ENCODE results near the gene ARF3.
A peak's percentile ranks its signal among the peaks of the same experiment; 100 is the strongest.

ARF3 gene

DNA sequence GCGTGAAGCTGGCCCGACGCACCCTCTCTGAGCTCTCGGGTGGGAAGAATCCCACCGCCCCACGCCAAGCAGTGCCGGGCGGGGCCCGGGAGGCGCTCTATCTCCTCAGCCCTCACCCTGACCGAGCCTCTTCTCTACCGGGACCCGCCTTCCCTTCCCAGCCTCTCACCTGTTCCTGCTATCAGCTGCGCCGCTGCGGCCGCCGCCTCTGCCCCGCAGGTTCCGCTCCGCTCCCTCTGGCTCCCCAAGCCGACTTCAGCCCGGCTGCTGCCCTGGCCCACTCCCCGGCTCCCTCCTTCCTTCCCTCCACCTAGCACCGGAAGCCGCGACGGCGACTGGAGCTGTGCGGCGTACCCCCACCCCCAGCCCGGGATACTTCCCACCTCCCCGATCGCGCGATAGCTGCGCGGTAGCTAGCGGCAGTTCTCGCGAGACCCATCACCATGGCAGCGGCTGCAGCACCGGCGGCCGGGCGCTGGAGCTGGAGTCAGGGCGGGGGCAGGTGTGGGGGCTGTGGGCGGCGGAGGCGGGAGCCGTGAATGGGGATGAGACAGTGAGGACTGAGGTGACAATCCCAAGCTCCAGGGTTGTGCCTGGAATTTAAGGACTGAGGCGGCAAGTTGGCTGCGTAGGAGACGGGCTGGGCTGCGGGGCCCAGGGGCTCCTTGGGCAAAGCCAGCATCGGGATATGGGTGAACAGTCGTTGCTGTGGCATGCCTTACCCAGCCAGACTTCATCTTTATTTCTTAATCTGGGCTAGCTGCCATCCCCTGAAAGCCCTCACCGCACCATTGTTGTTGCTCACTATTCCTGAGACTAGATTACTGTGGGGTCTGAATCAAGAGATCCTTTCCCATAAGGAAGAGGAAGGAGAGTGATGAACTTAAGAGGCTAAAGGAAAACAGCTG lies at the start of gene ARF3:
Gene ARF3, minus strand, starts transcription at position 347 of the 908 bp plus-strand sequence. CDS start 16,392 bp downstream, outside the sequence.
- no peaks in the 10 kb centered on the region for H3K9me3 Mint-ChIP-seq
- peaks cover 15 to 41% of the 10 kb centered on the region in 2 donors for H3K36me3 Mint-ChIP-seq
- H3K27ac Mint-ChIP-seq: peak within 1 kb of the TSS; percentile 97
- peaks cover 37 to 47% of the 10 kb centered on the region in 2 donors for H3K4me1 Mint-ChIP-seq
- peak; percentile 91 to 94 for ATAC-seq (replicated peaks)
- H3K27me3 Mint-ChIP-seq: peaks cover 8 to 16% of the 10 kb centered on the region in 2 donors
- DNase-seq: peak; percentile 86
- H3K4me3 Mint-ChIP-seq: peak within 1 kb of the TSS; percentile 94 to 96

- Mint-ChIP-seq H3K27ac (no peak overlapping the region), H3K27me3 (peaks cover 12 to 25% of the 10 kb centered on the region in 2 donors), H3K9me3 (no peaks in the 10 kb centered on the region), H3K36me3 (peaks cover 41 to 50% of the 10 kb centered on the region in 2 donors), H3K4me1 (peaks cover 27 to 49% of the 10 kb centered on the region in 2 donors), H3K4me3 (peak overlapping the region in 1 of 2 donors; percentile 77)
- DNase-seq: no peak
- no peak for ATAC-seq (replicated peaks)
Observed at GRCh38 chr12:49000346-49000745, 43.1 kb upstream of the ARF3 start.

- Mint-ChIP-seq H3K9me3 (no peaks in the 10 kb centered on the region), H3K4me1 (peaks cover 32 to 54% of the 10 kb centered on the region in 2 donors), H3K36me3 (peaks cover 35 to 42% of the 10 kb centered on the region in 2 donors), H3K27ac (peak within 1 kb of the TSS; percentile 86), H3K4me3 (peak within 1 kb of the TSS; percentile 77), H3K27me3 (peaks cover 19 to 33% of the 10 kb centered on the region in 2 donors)
- DNase-seq: peak; percentile 50
- peak; percentile 62 to 63 for ATAC-seq (replicated peaks)
Observed at GRCh38 chr12:48999371-49000131, 42.3 kb upstream of the ARF3 start, which contains the start of gene DDN. Gene DDN (minus strand): TSS chr12:48999375. CDS start chr12:48999287, 88 bp downstream.

- peak overlapping the region; percentile 57 for H3K27ac Mint-ChIP-seq
- no peaks in the 10 kb centered on the region for H3K9me3 Mint-ChIP-seq
- H3K4me3 Mint-ChIP-seq: peak overlapping the region; percentile 77
- peak; percentile 16 for DNase-seq
- peaks cover 25 to 40% of the 10 kb centered on the region in 2 donors for H3K27me3 Mint-ChIP-seq
- peaks cover 34 to 54% of the 10 kb centered on the region in 2 donors for H3K4me1 Mint-ChIP-seq
- peak in 1 of 2 donors; percentile 23 for ATAC-seq (replicated peaks)
- H3K36me3 Mint-ChIP-seq: peaks cover 28 to 34% of the 10 kb centered on the region in 2 donors
Observed at GRCh38 chr12:48998497-48999353, 41.4 kb upstream of the ARF3 start.

DNA sequence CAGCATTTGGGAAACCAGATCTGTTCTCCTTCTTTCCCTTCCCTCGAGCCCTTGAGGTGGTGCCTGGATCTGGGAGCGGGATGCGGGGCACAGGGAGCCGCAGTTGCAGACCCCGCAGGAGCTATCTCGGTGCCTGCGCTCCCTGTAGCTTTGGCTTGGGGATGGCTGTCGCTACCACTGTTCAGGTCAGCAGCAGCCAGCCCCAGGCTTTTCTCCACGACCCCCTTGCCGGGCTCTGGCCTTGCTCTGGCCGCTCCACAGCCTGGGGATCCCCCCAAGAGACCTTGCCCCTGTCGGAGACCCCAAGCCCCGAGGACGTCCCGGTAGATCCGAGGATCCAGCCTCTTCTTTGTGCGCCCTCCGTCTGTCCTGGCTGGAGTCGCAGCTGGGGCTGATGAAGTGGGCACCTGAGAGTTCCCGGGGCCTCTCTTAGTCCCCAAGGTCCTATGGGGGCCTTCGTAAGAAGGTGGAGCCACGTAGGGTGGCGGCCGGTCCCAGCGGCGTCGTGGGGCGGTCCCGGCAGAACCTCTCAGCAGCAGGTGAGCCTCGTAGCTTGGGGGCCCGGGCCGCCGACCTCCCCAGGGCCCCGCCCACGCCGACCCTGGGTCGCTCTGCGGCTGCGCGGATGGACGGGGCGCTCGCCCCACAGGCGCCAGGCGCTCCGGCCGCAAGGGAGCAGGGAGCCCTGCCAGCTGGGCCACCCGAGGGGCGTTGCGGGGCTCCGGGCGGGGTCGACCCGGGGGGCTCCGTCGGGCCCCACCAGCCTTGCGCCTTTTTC lies 40.6 kb upstream of the ARF3 start:
- H3K9me3 Mint-ChIP-seq: no peaks in the 10 kb centered on the region
- peaks cover 20 to 26% of the 10 kb centered on the region in 2 donors for H3K36me3 Mint-ChIP-seq
- H3K27me3 Mint-ChIP-seq: peaks cover 30 to 44% of the 10 kb centered on the region in 2 donors
- ATAC-seq (replicated peaks) (peak; percentile 44 to 51), DNase-seq (peak; percentile 55)
- peak overlapping the region; percentile 77 to 78 for H3K4me3 Mint-ChIP-seq
- H3K27ac Mint-ChIP-seq: peak overlapping the region; percentile 20
- peaks cover 34 to 54% of the 10 kb centered on the region in 2 donors for H3K4me1 Mint-ChIP-seq

- Mint-ChIP-seq H3K27ac (peak overlapping the region; percentile 20), H3K9me3 (no peaks in the 10 kb centered on the region), H3K4me1 (peaks cover 34 to 54% of the 10 kb centered on the region in 2 donors), H3K36me3 (peaks cover 14 to 18% of the 10 kb centered on the region in 2 donors), H3K27me3 (peaks cover 29 to 42% of the 10 kb centered on the region in 2 donors), H3K4me3 (peak overlapping the region; percentile 74 to 78)
- ATAC-seq (replicated peaks) (peak; percentile 50 to 60), DNase-seq (peak; percentile 47)
Observed at GRCh38 chr12:48996794-48997718, 39.8 kb upstream of the ARF3 start.

DNA sequence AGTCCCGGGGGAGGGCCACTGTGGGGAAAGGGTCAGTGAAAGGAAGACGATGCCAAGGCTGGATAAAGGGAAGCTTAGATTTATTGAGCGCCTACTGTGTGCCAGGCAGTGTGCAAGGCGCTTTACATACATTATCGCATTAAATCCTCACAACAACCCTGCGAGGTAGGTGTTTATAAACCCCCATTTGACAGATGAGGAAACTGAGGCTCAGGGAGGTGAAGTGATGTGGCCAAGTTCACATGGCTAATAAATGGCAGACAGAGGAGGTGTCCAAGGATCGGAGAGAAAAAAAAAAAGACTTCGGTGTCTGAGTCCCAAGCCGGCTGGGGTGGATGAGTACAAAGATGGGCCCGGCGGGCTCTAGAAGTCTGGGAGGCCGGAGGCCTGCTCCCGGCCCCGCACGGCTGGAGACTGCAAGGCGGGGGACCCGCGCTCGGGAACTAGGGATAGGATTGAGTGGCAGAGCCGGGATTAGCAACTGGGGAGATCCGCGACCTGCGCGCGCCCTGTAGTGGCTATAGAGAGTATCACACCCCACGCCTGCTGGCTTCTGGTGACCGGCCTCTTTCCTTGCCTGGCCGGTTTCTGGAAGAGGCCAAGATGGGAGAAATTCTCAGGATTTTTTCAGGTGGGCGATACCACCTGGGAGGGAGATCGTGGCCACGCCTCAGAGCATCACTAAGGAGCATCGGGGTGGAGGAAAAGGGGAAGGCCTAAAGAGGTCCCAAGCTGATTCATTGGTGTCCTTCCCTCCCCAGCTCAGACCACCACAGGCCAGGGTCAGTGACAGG lies 38.0 kb upstream of the ARF3 start:
- DNase-seq (peak; percentile 39), ATAC-seq (replicated peaks) (no peak)
- Mint-ChIP-seq H3K4me1 (peaks cover 29 to 51% of the 10 kb centered on the region in 2 donors), H3K9me3 (no peaks in the 10 kb centered on the region), H3K27me3 (peaks cover 30 to 39% of the 10 kb centered on the region in 2 donors), H3K4me3 (peak overlapping the region; percentile 15 to 81), H3K36me3 (peaks cover 1 to 2% of the 10 kb centered on the region in 2 donors), H3K27ac (peak overlapping the region; percentile 57)

GRCh38 chr12:48994224-48995085 lies 37.2 kb upstream of the ARF3 start:
- no peaks in the 10 kb centered on the region for H3K36me3 Mint-ChIP-seq
- H3K27me3 Mint-ChIP-seq: peaks cover 35 to 47% of the 10 kb centered on the region in 2 donors
- ATAC-seq (replicated peaks) (no peak), DNase-seq (no peak)
- H3K27ac Mint-ChIP-seq: no peak overlapping the region
- no peaks in the 10 kb centered on the region for H3K9me3 Mint-ChIP-seq
- H3K4me1 Mint-ChIP-seq: peaks cover 21 to 42% of the 10 kb centered on the region in 2 donors
- H3K4me3 Mint-ChIP-seq: no peak overlapping the region

- no peaks in the 10 kb centered on the region for H3K36me3 Mint-ChIP-seq
- H3K27me3 Mint-ChIP-seq: peaks cover 41 to 54% of the 10 kb centered on the region in 2 donors
- no peak for ATAC-seq (replicated peaks)
- no peak overlapping the region for H3K27ac Mint-ChIP-seq
- no peak for DNase-seq
- no peaks in the 10 kb centered on the region for H3K9me3 Mint-ChIP-seq
- no peak overlapping the region for H3K4me3 Mint-ChIP-seq
- peaks cover 17 to 36% of the 10 kb centered on the region in 2 donors for H3K4me1 Mint-ChIP-seq
Observed at GRCh38 chr12:48993787-48994186, 36.5 kb upstream of the ARF3 start.

DNA sequence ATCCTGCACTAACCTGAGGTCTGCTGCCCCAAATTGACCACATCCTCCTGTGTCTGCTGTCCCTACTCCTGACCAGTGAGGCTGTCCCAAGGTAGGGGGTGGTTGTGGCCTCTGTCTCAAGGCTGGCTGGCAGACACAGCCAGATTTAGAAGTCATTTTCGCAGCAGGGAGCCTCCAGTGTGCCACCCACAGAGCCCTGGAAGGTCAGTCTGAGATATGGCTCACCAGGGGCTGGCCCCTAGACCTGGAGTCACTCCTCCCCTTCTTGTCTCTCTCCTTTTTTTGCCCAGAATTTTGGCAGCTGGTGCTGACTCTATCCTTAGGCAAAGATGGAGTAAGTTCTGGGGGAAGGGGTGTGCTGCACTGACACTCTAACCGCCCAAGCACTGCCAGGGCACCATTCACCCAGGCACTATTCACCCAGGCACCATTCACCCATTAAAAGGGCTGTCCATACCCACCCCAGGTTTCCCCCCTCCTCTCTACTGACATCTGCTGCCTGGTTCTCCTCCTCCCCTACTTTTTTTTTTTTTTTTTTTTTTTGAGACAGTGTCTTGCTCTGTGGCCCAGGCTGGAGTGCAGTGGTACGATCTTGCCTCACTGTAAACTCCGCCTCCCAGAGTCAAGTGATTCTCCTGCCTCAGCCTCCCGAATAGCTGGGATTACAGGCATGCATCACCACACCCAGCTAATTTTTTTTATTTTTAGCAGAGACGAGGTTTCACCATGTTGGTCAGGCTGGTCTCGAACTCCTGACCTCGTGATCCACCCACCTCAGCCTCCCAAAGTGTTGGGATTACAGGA lies 34.2 kb upstream of the ARF3 start:
- DNase-seq (no peak), ATAC-seq (replicated peaks) (no peak)
- Mint-ChIP-seq H3K27ac (no peak overlapping the region), H3K36me3 (no peaks in the 10 kb centered on the region), H3K4me1 (peaks cover 13 to 25% of the 10 kb centered on the region in 2 donors), H3K9me3 (no peaks in the 10 kb centered on the region), H3K27me3 (peaks cover 52 to 75% of the 10 kb centered on the region in 2 donors), H3K4me3 (no peak overlapping the region)
